D721Med (cell line): ENCODE data around the gene MYLK2.

Source experiments
- DNase-seq: peaks from one replicate; pipeline ENCODE4 v3.0.0; 2011; ENCODE audit warnings: low spot score; ENCODE audit not compliant: insufficient read length
- FAIRE-seq: peaks from 2 replicates; lab custom pipeline; 2011; peaks lifted over from hg19 to GRCh38; lab: Jason Lieb, UNC
- TF ChIP-seq, protein P1 (sequence below): IDR thresholded peaks from 2 replicates; pipeline ENCODE4 v1.5.1; 2012; ENCODE audit warnings: mild to moderate bottlenecking, control low read depth; ENCODE audit not compliant: insufficient read depth; ENCODE audit errors: missing control alignments

Gene MYLK2

DNA sequence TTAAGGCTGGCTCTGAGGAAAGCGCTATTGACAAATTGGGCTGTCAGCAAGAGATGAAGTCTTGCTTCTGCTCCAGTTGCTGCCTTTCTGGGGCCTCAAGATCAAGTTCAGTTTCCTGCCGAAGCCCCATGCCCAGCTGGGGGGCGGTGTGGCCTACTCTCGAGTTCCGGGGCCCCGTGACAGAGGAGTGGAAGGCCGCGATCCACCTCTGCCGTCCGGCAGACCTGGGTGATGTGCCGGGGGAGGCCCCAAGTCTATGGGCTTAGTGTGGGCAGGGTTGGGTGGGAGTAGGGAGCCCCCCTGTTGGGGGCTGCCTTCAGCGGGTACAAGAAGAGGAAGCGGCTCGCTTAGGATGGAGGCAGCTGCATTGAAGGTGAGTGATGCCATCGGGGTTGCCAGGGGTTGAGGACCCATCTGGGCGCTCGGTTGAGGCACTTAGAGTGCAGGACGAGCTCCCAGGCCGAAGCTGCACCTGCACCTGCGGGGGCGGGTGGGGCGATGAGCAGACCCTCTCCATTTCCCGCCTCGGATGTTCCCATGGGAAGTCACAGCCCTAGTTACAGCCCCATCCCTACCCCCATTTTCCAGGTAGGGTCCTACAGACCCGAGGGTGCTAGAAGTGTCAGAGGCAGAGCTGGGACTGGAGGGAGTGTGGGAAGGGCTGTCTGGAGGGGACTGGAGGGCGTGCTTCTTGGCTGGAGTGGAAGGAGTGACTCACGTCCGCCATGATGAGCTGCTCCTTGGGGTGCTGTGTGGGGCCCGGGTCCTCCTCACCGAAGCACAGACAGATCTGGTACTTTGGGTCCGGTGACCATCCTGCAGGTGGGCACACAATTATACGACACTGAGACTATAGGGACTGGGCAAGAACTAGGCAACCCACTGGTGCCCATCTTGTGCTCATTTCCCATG is 29.2 kb downstream of the MYLK2 start:
- TF ChIP-seq, protein P1, sequence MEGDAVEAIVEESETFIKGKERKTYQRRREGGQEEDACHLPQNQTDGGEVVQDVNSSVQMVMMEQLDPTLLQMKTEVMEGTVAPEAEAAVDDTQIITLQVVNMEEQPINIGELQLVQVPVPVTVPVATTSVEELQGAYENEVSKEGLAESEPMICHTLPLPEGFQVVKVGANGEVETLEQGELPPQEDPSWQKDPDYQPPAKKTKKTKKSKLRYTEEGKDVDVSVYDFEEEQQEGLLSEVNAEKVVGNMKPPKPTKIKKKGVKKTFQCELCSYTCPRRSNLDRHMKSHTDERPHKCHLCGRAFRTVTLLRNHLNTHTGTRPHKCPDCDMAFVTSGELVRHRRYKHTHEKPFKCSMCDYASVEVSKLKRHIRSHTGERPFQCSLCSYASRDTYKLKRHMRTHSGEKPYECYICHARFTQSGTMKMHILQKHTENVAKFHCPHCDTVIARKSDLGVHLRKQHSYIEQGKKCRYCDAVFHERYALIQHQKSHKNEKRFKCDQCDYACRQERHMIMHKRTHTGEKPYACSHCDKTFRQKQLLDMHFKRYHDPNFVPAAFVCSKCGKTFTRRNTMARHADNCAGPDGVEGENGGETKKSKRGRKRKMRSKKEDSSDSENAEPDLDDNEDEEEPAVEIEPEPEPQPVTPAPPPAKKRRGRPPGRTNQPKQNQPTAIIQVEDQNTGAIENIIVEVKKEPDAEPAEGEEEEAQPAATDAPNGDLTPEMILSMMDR = no peak
- FAIRE-seq (no peak), DNase-seq (no peak)

DNA sequence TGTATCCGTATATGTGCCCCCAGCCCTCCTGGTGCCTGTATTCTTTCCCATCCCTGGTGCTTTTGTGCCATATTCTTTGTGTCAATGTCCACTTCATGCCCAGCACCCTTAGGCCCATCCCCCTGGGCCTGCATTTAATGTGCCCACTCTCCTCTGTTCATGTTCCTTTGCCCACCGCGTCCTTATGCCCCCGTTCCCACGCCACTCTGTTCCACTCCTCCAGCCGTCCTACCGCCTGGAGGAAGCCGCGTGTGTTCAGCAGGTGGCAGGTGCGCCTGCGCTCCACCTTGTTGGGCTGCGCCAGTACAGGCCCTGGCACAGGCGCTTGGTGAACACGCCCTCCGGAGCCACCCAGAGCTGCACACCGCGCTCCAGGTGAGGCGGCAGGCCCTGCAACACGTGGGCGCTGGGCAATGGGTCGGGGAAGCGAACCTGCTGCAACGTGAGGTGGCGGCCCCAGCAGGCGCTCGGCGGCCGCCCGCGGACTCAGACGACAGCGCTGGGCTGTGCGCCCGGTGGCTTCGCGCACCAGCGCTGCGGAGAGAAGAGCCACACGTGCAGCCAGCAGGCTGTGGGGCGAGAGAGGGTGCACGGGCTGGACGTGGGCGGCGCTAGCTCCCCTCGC is 30.3 kb downstream of the MYLK2 start:
- DNase-seq = no peak
- FAIRE-seq = no peak
- TF ChIP-seq, protein P1 = no peak

DNA sequence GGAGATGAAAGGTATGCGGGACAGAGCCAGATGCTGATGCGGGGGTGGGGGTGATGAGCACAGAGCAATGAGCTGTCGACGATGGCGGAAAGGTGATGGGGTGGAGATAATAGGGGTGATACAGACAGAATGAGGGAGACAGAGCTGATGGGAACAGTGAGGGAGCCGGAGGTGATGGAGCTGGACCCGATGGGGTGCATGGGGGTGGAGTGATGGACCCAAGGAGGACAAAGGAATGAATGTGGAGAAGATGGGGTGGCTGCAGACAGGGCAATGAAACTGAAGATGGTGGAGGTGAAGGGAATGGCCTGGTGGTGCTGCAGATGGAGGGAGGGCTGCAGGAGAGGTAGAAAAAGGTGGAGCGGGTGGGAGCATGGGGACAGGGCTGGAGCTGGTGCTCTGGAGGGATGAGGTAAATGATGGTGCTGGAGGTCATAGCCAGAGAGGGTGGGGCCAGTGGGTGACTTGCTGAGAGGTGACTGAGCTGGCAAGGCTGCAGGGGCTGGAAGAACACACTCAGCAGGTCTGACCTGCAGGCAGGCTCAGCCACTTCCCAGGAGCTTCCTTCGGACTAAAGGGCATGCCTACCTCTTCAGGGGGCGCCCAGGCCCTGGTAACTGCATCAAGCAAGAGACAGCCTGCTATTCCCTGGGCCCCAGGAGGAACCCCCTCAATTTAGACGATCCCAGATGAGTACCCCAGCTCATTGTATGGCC is 32.2 kb downstream of the MYLK2 start:
- DNase-seq = no peak
- no peak for FAIRE-seq

DNA sequence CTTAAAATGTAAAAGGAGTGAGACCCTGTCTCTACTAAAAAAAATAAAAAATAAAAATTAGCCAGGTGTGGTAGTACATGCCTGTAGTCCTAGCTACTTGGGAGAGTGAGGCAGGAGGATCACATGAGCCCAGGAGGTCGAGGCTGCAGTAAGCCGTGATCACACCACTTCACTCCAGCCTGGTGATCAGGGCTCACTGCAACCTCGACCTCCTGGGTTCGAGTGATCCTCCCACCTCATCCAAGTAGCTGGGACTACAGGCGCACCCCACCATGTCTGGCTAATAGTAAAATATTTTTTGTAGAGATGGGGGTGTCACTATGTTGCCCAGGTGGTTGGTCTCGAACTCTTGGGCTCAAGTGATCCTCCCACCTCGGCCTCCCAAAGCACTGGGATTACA is 34.3 kb downstream of the MYLK2 start:
- FAIRE-seq = no peak
- TF ChIP-seq, protein P1 = no peak
- DNase-seq = no peak

More for the DNA sequence above, 32.2 kb downstream of the MYLK2 start:
- TF ChIP-seq, protein P1 = no peak

DNA sequence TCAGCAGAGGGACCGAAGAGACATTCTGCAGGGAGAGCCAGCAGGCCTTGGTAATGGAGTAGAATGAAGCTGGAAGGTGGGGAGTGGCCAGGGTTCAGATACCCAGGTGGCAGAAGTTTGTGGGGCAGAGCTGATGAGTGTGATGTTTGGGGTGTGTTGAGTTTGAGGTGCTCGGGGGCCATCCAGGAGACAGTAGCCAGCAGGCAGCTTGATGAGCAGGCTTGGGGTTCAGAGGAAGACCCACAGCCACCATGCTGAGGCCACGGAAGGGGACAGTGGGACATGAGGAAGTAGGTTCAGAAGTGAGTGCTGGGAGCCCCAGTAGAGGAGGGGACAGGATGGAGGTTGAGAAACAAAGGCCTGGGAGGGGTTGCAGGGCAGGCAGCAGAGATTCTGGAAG is 37.4 kb downstream of the MYLK2 start:
- DNase-seq (no peak), FAIRE-seq (no peak)
- TF ChIP-seq, protein P1 = no peak

DNA sequence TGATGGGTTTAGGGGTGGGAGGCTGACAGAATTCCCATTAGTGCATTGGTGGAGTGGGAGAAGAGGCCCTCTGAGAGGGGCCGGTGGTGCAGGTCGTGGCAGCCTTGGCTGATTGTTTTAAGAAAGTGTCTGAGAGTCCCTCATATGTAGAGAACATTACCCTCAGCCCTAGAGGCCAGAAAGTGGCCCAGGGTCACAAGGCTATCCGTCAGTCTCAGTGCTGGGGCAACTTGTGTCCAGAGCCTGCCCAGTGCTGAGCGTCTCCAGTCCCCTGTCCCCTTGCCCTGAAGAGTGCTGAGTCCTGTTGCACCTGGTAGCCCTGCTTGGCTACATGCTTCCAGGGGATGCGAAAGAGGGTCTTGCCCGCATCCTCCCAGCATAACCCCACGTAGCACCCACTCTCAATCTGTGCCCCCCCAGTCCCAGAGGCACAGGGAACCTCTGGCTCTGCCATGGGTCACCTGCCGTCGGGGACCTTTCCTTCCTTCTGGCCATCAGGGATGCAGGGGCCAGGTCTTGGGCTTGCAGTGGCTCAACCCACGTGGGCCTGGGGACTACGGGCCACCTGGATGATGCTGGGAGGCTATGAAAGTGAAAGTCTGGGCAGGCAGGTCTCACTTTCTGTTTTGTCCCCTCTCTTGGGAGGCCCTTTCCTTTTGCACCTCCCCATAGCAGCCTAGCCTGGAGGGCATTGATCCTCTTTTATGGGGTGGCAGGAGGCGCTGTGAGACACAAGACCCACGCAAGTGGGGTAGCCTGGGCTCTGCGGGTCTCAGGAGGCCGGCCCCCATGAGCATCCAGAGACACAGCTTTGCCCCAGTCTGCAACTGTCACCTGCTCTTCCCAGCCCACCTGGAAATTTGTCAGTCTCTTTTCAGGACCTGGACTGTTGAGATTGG is 39.0 kb downstream of the MYLK2 start:
- FAIRE-seq (no peak), DNase-seq (no peak)
- TF ChIP-seq, protein P1 = no peak
